OCI-LY1 (cell line): ENCODE data around the gene HAPSTR1.

Experiments used
- H2AFZ ChIP-seq: fragments of 200-600 bp; sonication (generic), shearing (Covaris generic); 2 replicates; pipeline ENCODE4 v1.6.0; 2014; ENCODE audit warnings: antibody characterized with exemption, mild to moderate bottlenecking, low read length
- H3F3A ChIP-seq: fragments of 200-600 bp; sonication (generic), shearing (Covaris generic); 2 replicates; pipeline ENCODE4 v1.6.0; 2014; ENCODE audit warnings: mild to moderate bottlenecking, antibody characterized with exemption, low read length, moderate library complexity; ENCODE audit not compliant: insufficient read depth
- H3K27ac ChIP-seq: fragments of 200-600 bp; sonication (generic); 2 replicates; pipeline ENCODE4 v1.5.1; 2014; ENCODE audit warnings: low read length, mixed run types, mild to moderate bottlenecking, low read depth; ENCODE audit not compliant: poor library complexity, severe bottlenecking
- H3K27me3 ChIP-seq: fragments of 200-600 bp; sonication (generic); 2 replicates; pipeline ENCODE4 v1.6.0; 2014; ENCODE audit warnings: antibody characterized with exemption, mild to moderate bottlenecking, low read length, moderate library complexity; ENCODE audit not compliant: insufficient read depth
- H3K36me3 ChIP-seq: fragments of 200-600 bp; sonication (generic); 2 replicates; pipeline ENCODE4 v1.6.1; 2014; ENCODE audit warnings: mild to moderate bottlenecking, antibody characterized with exemption, low read length, moderate library complexity, mixed read lengths; ENCODE audit not compliant: insufficient read depth
- H3K4me1 ChIP-seq: fragments of 200-600 bp; sonication (generic); 2 replicates; pipeline ENCODE4 v1.5.1; 2014; ENCODE audit warnings: mild to moderate bottlenecking, low read length, moderate library complexity; ENCODE audit not compliant: insufficient read depth, severe bottlenecking
- H3K4me2 ChIP-seq: fragments of 200-600 bp; sonication (generic), shearing (Covaris generic); 2 replicates; pipeline ENCODE4 v1.6.1; 2014; ENCODE audit warnings: low read length
- H3K4me3 ChIP-seq: fragments of 200-600 bp; sonication (generic); 2 replicates; pipeline ENCODE4 v1.5.1; 2014; ENCODE audit warnings: low read length, low read depth, mild to moderate bottlenecking, mixed read lengths; ENCODE audit not compliant: poor library complexity, severe bottlenecking
- H3K79me2 ChIP-seq: fragments of 200-600 bp; shearing (Covaris generic); 2 replicates; pipeline ENCODE4 v1.6.1; 2016; ENCODE audit warnings: mixed run types, low read length, mixed read lengths; ENCODE audit not compliant: insufficient read depth
- H3K9ac ChIP-seq: fragments of 200-600 bp; sonication (generic), shearing (Covaris generic); 2 replicates; pipeline ENCODE4 v1.6.1; 2014; ENCODE audit warnings: mild to moderate bottlenecking, low read length, mixed read lengths
- H3K9me2 ChIP-seq: fragments of 200-600 bp; sonication (generic), shearing (Covaris generic); 2 replicates; pipeline ENCODE4 v1.6.1; 2014; ENCODE audit warnings: low read depth, mild to moderate bottlenecking, low read length, mixed read lengths
- H3K9me3 ChIP-seq: fragments of 200-600 bp; shearing (Covaris generic); 2 replicates; pipeline ENCODE4 v1.6.1; 2014; ENCODE audit warnings: low read length, mixed read lengths
- H4K20me1 ChIP-seq: fragments of 200-600 bp; sonication (generic), shearing (Covaris generic); 2 replicates; pipeline ENCODE4 v1.6.0; 2016; ENCODE audit warnings: mild to moderate bottlenecking, low read length; ENCODE audit not compliant: insufficient read depth
- CTCF ChIP-seq: fragments of 200-600 bp; sonication (generic), shearing (Covaris generic); IDR thresholded peaks from 2 replicates; pipeline ENCODE4 v1.5.1; 2017; ENCODE audit warnings: mild to moderate bottlenecking, antibody characterized with exemption, low read length, moderate library complexity, mixed read lengths
- EZH2 ChIP-seq: fragments of 200-600 bp; sonication (generic), shearing (Covaris generic); IDR thresholded peaks from 2 replicates; pipeline ENCODE4 v1.8.0; 2017; ENCODE audit warnings: borderline replicate concordance, mixed run types, mild to moderate bottlenecking, antibody characterized with exemption, low read length, moderate library complexity, mixed read lengths

Gene HAPSTR1

GRCh38 chr16:9092978-9093344 lies 1.5 kb downstream of the HAPSTR1 start:
- Histone ChIP-seq H3K4me2 (peak overlapping the region; percentile 80), H3K4me1 (peaks cover 50% of the 10 kb centered on the region), H3K4me3 (peak overlapping the region; percentile 90), H2AFZ (no peak overlapping the region), H3K9ac (peak overlapping the region; percentile 94), H3K36me3 (peaks cover 53% of the 10 kb centered on the region), H3K27ac (peak overlapping the region; percentile 75), H3F3A (no peaks in the 10 kb centered on the region), H4K20me1 (no peaks in the 10 kb centered on the region), H3K9me3 (no peaks in the 10 kb centered on the region), H3K9me2 (no peaks in the 10 kb centered on the region), H3K27me3 (no peaks in the 10 kb centered on the region), H3K79me2 (peaks cover 56% of the 10 kb centered on the region)
- TF ChIP-seq CTCF (no peak), EZH2 (no peak)

- Histone ChIP-seq H3K9me2 (no peaks in the 10 kb centered on the region), H3K79me2 (peaks cover 68% of the 10 kb centered on the region), H3K9ac (peak overlapping the region; percentile 94), H3K36me3 (peaks cover 65% of the 10 kb centered on the region), H3F3A (no peaks in the 10 kb centered on the region), H3K4me2 (peak overlapping the region; percentile 80), H3K27ac (no peak overlapping the region), H4K20me1 (no peaks in the 10 kb centered on the region), H3K27me3 (no peaks in the 10 kb centered on the region), H3K4me3 (peak overlapping the region; percentile 90), H3K4me1 (peaks cover 63% of the 10 kb centered on the region), H3K9me3 (no peaks in the 10 kb centered on the region), H2AFZ (no peak overlapping the region)
- no peak for TF ChIP-seq CTCF
- no peak for TF ChIP-seq EZH2
These were observed 2.8 kb downstream of the HAPSTR1 start for GRCh38 chr16:9094011-9094846.

GRCh38 chr16:9095171-9095570 lies 3.7 kb downstream of the HAPSTR1 start:
- Histone ChIP-seq H3K27me3 (no peaks in the 10 kb centered on the region), H3K4me1 (peaks cover 67% of the 10 kb centered on the region), H3K27ac (no peak overlapping the region), H4K20me1 (no peaks in the 10 kb centered on the region), H3F3A (no peaks in the 10 kb centered on the region), H3K9me2 (no peaks in the 10 kb centered on the region), H3K79me2 (peaks cover 78% of the 10 kb centered on the region), H2AFZ (no peak overlapping the region), H3K4me3 (peak overlapping the region; percentile 90), H3K9ac (peak overlapping the region; percentile 94; the same call in 1 of the 2 replicates), H3K4me2 (peak overlapping the region; percentile 80), H3K9me3 (no peaks in the 10 kb centered on the region), H3K36me3 (peaks cover 75% of the 10 kb centered on the region)
- TF ChIP-seq CTCF (no peak), EZH2 (no peak)
